B cell (primary cell): ENCODE data around the gene GRIP1.

Experiments used
- EZH2 ChIP-seq: IDR thresholded peaks from 2 replicates; pipeline ENCODE4 v1.6.1; 2012; ENCODE audit warnings: borderline replicate concordance, low read depth, mild to moderate bottlenecking, moderate library complexity, low read length; ENCODE audit not compliant: insufficient read depth, poor library complexity, severe bottlenecking
- TF ChIP-seq, protein P1 (sequence below): fragments of 200-600 bp; IDR thresholded peaks from one replicate; pipeline ENCODE4 v1.8.0; 2022; ENCODE audit warnings: antibody characterized with exemption, mild to moderate bottlenecking

DNA sequence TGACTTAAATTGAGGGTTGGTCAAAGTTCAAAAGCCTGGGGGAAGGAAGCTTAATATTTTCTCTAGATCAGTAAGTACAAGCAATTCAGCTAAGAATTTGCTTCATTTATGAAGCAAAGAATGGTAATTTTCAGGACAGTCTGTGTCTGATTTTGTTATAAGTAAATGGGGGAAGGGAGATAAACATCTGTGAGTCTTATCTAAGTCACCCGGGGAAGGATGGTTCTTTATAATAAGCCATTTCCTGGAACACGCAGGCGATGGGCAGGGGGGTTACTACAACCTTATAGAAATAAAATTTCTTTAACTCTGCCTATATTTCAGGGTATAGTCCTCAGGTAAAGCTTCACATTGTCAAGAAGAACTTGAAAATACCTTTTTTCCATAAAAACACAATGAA is 333.7 kb downstream of the GRIP1 start:
- TF ChIP-seq, protein P1, sequence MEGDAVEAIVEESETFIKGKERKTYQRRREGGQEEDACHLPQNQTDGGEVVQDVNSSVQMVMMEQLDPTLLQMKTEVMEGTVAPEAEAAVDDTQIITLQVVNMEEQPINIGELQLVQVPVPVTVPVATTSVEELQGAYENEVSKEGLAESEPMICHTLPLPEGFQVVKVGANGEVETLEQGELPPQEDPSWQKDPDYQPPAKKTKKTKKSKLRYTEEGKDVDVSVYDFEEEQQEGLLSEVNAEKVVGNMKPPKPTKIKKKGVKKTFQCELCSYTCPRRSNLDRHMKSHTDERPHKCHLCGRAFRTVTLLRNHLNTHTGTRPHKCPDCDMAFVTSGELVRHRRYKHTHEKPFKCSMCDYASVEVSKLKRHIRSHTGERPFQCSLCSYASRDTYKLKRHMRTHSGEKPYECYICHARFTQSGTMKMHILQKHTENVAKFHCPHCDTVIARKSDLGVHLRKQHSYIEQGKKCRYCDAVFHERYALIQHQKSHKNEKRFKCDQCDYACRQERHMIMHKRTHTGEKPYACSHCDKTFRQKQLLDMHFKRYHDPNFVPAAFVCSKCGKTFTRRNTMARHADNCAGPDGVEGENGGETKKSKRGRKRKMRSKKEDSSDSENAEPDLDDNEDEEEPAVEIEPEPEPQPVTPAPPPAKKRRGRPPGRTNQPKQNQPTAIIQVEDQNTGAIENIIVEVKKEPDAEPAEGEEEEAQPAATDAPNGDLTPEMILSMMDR = no peak
- TF ChIP-seq EZH2 = no peak
